Neural cell (in vitro differentiated cells): ENCODE results near the gene DNM2. TPM values are rescaled to one million over a fixed set of nuclear protein-coding genes. Genes with fewer than 3 reads are reported as not detected.

ENCODE experiments used
- H2AFZ ChIP-seq: fragments of 200-600, 300-800 bp; sonication (generic), shearing (Covaris generic); 2 replicates; pipeline ENCODE4 v1.6.0; 2014; ENCODE audit warnings: low read depth, mild to moderate bottlenecking, antibody characterized with exemption, low read length, moderate library complexity
- H3F3A ChIP-seq: fragments of 200-600 bp; shearing (Covaris generic); 2 replicates; pipeline ENCODE4 v1.6.1; 2016; ENCODE audit warnings: mild to moderate bottlenecking, moderate library complexity, mixed read lengths, antibody characterized with exemption, low read length; ENCODE audit not compliant: insufficient read depth, poor library complexity, severe bottlenecking
- H3K27ac ChIP-seq: fragments of 200-600, 300-800 bp; sonication (generic), shearing (Covaris generic); 2 replicates; pipeline ENCODE4 v1.5.1; 2014; ENCODE audit warnings: mild to moderate bottlenecking, low read length, moderate library complexity
- H3K27me3 ChIP-seq: fragments of 300-800, 200-600 bp; sonication (generic), shearing (Covaris generic); 2 replicates; pipeline ENCODE4 v1.6.0; 2014; ENCODE audit warnings: mild to moderate bottlenecking, low read depth, low read length, moderate library complexity; ENCODE audit not compliant: insufficient read depth
- H3K36me3 ChIP-seq: fragments of 300-800, 200-600 bp; sonication (generic), shearing (Covaris generic); 2 replicates; pipeline ENCODE4 v1.5.1; 2014; ENCODE audit warnings: mild to moderate bottlenecking, antibody characterized with exemption, low read length, moderate library complexity; ENCODE audit not compliant: insufficient read depth
- H3K4me2 ChIP-seq: fragments of 300-800, 200-600 bp; sonication (generic), shearing (Covaris generic); 2 replicates; pipeline ENCODE4 v1.6.0; 2014; ENCODE audit warnings: mild to moderate bottlenecking, low read length
- H3K4me3 ChIP-seq: fragments of 300-800, 200-600 bp; sonication (generic), shearing (Covaris generic); 2 replicates; pipeline ENCODE4 v1.5.1; 2014; ENCODE audit warnings: mild to moderate bottlenecking, low read length, moderate library complexity
- H3K79me2 ChIP-seq: fragments of 200-600 bp; shearing (Covaris generic); replicated peaks from 2 replicates; pipeline ENCODE4 v1.6.0; 2014; ENCODE audit warnings: mild to moderate bottlenecking, low read length, moderate library complexity; ENCODE audit not compliant: insufficient read depth
- H3K9ac ChIP-seq: fragments of 300-800, 200-600 bp; sonication (generic), shearing (Covaris generic); 2 replicates; pipeline ENCODE4 v1.6.1; 2016; ENCODE audit warnings: mild to moderate bottlenecking, low read length, mixed read lengths
- H3K9me2 ChIP-seq: fragments of 200-600 bp; shearing (Covaris generic); 2 replicates; pipeline ENCODE4 v1.6.1; 2016; ENCODE audit warnings: mild to moderate bottlenecking, low read length, mixed read lengths; ENCODE audit not compliant: insufficient read depth
- H3K9me3 ChIP-seq: fragments of 200-600, 300-800 bp; sonication (generic), shearing (Covaris generic); 2 replicates; pipeline ENCODE4 v1.6.1; 2016; ENCODE audit warnings: mild to moderate bottlenecking, mixed run types, low read length, moderate library complexity, mixed read lengths
- H4K20me1 ChIP-seq: fragments of 200-600 bp; shearing (Covaris generic); 2 replicates; pipeline ENCODE4 v1.6.1; 2016; ENCODE audit warnings: mild to moderate bottlenecking, mixed run types; ENCODE audit not compliant: insufficient read depth
- CTCF ChIP-seq: fragments of 450-650 bp; IDR thresholded peaks from 2 replicates; pipeline ENCODE4 v1.5.1; 2014; ENCODE audit warnings: antibody characterized with exemption, mild to moderate bottlenecking, moderate library complexity; ENCODE audit not compliant: poor library complexity, severe bottlenecking
- EP300 ChIP-seq: fragments of 450-650 bp; conservative IDR thresholded peaks from 2 replicates; pipeline ENCODE4 v1.6.1; 2014; ENCODE audit warnings: antibody characterized with exemption, mild to moderate bottlenecking, moderate library complexity; ENCODE audit not compliant: poor library complexity, severe bottlenecking
- EZH2 ChIP-seq: fragments of 200-600, 300-800 bp; shearing (Covaris generic), sonication (generic); IDR thresholded peaks from 2 replicates; pipeline ENCODE4 v1.6.1; 2014; ENCODE audit warnings: antibody characterized with exemption, low read length, borderline replicate concordance, mild to moderate bottlenecking; ENCODE audit not compliant: insufficient read depth, poor library complexity, severe bottlenecking
- MXI1 ChIP-seq: fragments of 450-650 bp; conservative IDR thresholded peaks from 2 replicates; pipeline ENCODE4 v1.6.1; 2014; ENCODE audit warnings: antibody characterized with exemption, mild to moderate bottlenecking; ENCODE audit not compliant: poor library complexity, severe bottlenecking
- POLR2AphosphoS5 ChIP-seq: IDR thresholded peaks from 2 replicates; pipeline ENCODE4 v1.6.1; 2012
- RAD21 ChIP-seq: fragments of 450-650 bp; conservative IDR thresholded peaks from 2 replicates; pipeline ENCODE4 v1.6.1; 2014; ENCODE audit warnings: antibody characterized with exemption, mild to moderate bottlenecking, moderate library complexity
- SMC3 ChIP-seq: fragments of 450-650 bp; conservative IDR thresholded peaks from 2 replicates; pipeline ENCODE4 v1.6.1; 2014; ENCODE audit warnings: antibody characterized with exemption, mild to moderate bottlenecking, moderate library complexity; ENCODE audit not compliant: poor library complexity
- TAF1 ChIP-seq: IDR thresholded peaks from 2 replicates; pipeline ENCODE4 v1.6.1; 2012; ENCODE audit warnings: low read depth
- polyA plus RNA-seq: library from polyadenylated mRNA; depleted of rRNA; stranded (reverse); fragments of >200 nt; gene quantifications from 2 replicates; pipeline ENCODE4 v1.2.3, GENCODE V29; 2014
- TF ChIP-seq, protein P1 (sequence below): IDR thresholded peaks from 2 replicates; pipeline ENCODE4 v1.6.1; 2012; ENCODE audit warnings: borderline replicate concordance

DNM2 gene
- polyA plus RNA-seq, 1 donor from 2014 or later, result 31.4 TPM

DNA sequence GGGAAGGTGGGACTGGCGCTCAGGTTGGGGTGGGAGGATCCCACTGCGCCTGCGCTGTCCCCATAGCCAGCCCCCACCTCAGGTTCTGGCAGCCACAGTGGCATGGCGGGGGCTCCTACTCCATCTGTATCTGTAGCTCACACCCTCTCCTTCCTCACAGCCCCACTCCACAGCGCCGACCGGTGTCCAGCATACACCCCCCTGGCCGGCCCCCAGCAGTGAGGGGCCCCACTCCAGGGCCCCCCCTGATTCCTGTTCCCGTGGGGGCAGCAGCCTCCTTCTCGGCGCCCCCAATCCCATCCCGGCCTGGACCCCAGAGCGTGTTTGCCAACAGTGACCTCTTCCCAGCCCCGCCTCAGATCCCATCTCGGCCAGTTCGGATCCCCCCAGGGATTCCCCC, 112.1 kb downstream of the DNM2 start:
- H3K27ac ChIP-seq, result no peak overlapping the region

GRCh38 chr19:10830370-10830769, 112.5 kb downstream of the DNM2 start:
- Histone ChIP-seq H3K9me3 (no peaks in the 10 kb centered on the region), H2AFZ (no peak overlapping the region), H3K4me2 (no peak overlapping the region), H3K9ac (no peak overlapping the region), H3K27ac (no peak overlapping the region), H3K27me3 (no peaks in the 10 kb centered on the region), H3K36me3 (no peaks in the 10 kb centered on the region), H3K9me2 (no peaks in the 10 kb centered on the region), H3K79me2 (no peaks in the 10 kb centered on the region), H4K20me1 (no peaks in the 10 kb centered on the region), H3F3A (no peaks in the 10 kb centered on the region), H3K4me3 (no peak overlapping the region)
- TF ChIP-seq EP300 (no peak), EZH2 (no peak), RAD21 (no peak), POLR2AphosphoS5 (no peak), SMC3 (no peak), CTCF (no peak), TAF1 (no peak), MXI1 (no peak)
- TF ChIP-seq, protein P1, sequence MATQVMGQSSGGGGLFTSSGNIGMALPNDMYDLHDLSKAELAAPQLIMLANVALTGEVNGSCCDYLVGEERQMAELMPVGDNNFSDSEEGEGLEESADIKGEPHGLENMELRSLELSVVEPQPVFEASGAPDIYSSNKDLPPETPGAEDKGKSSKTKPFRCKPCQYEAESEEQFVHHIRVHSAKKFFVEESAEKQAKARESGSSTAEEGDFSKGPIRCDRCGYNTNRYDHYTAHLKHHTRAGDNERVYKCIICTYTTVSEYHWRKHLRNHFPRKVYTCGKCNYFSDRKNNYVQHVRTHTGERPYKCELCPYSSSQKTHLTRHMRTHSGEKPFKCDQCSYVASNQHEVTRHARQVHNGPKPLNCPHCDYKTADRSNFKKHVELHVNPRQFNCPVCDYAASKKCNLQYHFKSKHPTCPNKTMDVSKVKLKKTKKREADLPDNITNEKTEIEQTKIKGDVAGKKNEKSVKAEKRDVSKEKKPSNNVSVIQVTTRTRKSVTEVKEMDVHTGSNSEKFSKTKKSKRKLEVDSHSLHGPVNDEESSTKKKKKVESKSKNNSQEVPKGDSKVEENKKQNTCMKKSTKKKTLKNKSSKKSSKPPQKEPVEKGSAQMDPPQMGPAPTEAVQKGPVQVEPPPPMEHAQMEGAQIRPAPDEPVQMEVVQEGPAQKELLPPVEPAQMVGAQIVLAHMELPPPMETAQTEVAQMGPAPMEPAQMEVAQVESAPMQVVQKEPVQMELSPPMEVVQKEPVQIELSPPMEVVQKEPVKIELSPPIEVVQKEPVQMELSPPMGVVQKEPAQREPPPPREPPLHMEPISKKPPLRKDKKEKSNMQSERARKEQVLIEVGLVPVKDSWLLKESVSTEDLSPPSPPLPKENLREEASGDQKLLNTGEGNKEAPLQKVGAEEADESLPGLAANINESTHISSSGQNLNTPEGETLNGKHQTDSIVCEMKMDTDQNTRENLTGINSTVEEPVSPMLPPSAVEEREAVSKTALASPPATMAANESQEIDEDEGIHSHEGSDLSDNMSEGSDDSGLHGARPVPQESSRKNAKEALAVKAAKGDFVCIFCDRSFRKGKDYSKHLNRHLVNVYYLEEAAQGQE, result no peak

More for the DNA sequence above, 112.1 kb downstream of the DNM2 start:
- Histone ChIP-seq H3K9me2 (no peaks in the 10 kb centered on the region), H3K4me2 (no peak overlapping the region), H3K79me2 (no peaks in the 10 kb centered on the region), H3F3A (no peaks in the 10 kb centered on the region), H2AFZ (no peak overlapping the region), H3K9ac (no peak overlapping the region), H3K9me3 (no peaks in the 10 kb centered on the region), H4K20me1 (no peaks in the 10 kb centered on the region), H3K36me3 (no peaks in the 10 kb centered on the region), H3K4me3 (no peak overlapping the region), H3K27me3 (no peaks in the 10 kb centered on the region)
- TF ChIP-seq MXI1 (no peak), TAF1 (no peak), SMC3 (no peak)
